Suppressor macrophage treated with lipopolysaccharide for 4 hours (primary cell): Measurements from ENCODE around the gene EDC4.

ENCODE experiments used
- DNase-seq: peaks from one replicate; pipeline ENCODE4 v3.0.0-alpha.2; 2020

The EDC4 gene

GRCh38 chr16:67915831-67916723, 43.2 kb downstream of the EDC4 start:
- no peak for DNase-seq

DNA sequence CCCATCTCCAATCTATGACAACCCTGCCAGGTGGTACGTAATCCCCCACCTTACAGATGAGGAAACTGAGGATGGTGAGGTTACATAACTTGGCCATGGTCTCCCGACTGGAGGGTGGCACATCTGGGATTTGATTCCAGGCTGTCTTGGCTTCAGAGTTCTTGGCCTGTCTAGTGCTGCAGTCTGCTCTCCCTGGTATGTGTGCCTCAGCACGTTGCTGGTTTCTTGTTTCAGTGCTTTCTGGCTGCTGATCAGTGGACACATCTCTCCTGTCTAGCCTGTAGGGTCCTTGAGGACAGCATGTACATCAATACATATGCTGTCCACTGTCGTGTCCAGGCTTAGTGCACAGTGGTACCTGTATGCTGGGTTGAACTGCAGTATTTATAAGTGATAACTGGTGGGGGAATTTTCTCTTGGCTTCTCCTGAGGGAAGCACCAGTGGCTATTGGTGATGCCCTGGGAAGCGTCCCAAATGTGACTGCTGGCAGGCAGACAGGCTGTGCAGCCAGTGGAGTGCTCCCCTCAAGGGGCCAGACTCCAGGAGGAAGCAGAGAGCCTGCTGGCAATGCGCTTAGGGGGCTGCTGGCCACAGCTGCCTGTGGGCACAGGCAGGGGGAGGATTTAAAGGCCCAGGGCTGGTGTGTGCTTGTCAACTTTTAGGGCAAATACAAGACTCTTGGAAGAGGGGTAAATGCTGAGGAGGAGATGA, 44.4 kb downstream of the EDC4 start:
- DNase-seq: no peak

GRCh38 chr16:67917852-67918236, 45.0 kb downstream of the EDC4 start:
- peak; percentile 67 for DNase-seq

DNA sequence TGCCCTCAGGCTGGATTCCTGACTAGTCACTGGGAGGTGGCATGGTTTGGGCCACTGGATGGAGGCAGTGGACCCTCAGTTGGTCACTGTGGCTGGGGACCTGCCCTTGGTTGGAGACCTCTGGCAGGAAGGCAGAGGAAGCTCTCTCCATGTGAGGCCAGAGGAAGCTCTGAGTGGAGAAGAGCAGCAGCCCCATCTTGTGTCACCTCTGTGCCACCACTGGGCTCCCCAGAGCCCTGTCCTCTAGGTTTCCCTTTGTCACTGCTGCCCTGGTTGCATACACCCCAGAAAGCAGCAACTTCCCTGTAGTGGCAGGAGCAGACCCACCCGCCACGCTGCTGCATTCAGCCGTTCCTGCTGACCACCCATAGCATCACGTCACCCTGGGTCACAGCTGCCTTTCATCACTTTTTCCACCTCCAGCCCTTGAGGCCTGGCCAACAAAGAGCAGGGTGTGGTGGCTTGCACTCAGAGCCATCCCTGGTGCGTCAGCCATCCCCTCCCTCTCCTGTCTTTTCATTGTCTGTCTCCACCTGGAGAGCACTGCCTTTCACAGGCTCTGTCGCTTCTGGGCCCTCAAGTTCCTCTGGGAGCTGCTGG, 46.9 kb downstream of the EDC4 start:
- DNase-seq: no peak

DNA sequence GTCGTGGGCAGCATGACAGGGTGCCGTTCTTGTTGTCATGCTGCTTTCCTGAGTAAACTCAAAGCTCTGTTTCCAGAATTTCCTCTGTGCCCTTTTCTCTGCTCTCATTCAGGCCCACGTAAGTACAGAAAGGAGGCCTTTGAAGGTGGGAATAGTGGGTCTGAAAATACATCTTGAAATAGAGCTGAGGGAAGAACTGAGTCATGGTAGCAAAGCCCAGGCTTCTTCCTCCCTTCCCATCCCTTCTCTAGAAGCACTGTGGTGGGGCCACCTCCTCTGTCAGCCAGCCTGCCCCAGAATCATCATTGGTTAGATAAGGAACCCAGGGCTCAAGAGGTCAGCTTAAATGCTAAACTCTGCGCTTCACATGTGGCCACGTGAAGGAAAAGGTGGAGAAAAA, 49.4 kb downstream of the EDC4 start:
- no peak for DNase-seq

DNA sequence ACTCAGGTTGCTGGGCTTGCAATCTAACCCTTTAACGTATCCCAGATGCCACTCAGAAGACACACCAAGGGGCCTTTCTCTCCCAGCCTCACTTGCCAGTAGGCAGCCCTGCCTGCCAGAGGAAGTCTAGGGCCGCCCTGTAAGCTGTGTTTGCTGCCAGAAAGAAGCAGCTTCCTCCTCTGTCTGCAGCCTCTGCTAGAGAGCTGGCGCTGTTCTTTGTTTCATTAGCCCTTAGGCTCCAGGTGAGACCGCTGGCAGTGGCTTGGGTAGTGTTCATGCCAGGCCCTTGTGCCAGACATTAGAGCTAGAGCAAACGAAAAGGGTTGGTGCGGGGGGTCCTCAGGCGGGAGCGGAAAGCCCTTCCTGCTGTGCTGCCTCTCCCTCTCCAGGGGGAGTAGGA, 49.9 kb downstream of the EDC4 start:
- no peak for DNase-seq

- no peak for DNase-seq
Measured at GRCh38 chr16:67923414-67924116, 50.7 kb downstream of the EDC4 start.

GRCh38 chr16:67924140-67924906, 51.5 kb downstream of the EDC4 start:
- DNase-seq: no peak

DNA sequence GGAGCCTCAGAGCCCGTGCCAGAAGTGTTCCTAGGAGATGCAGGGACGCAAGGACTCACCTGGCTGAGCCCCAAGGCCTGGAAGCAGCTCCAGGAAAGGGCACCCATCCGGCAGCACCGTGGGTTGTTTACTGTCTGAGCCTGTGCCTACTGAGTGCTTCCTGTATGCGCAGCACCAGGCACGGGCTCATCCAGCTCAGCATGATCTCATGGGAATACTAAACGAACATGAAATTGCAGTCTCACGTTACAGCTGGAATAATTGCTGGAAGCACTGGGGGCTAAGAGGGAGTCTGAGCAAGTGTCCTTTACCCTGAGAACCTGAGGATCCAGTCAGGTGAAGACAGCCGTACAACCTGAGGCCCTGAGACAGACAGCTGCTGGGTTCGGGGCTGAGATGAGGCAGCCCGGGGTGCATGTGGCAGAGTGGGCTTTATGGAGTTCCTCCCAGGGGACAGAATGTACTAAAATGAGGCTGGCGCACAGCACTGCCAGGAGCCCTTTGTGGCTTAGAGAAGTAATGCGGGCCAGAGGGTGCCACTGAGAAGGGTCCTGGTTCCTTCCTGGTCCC, 53.4 kb downstream of the EDC4 start:
- DNase-seq: no peak

DNA sequence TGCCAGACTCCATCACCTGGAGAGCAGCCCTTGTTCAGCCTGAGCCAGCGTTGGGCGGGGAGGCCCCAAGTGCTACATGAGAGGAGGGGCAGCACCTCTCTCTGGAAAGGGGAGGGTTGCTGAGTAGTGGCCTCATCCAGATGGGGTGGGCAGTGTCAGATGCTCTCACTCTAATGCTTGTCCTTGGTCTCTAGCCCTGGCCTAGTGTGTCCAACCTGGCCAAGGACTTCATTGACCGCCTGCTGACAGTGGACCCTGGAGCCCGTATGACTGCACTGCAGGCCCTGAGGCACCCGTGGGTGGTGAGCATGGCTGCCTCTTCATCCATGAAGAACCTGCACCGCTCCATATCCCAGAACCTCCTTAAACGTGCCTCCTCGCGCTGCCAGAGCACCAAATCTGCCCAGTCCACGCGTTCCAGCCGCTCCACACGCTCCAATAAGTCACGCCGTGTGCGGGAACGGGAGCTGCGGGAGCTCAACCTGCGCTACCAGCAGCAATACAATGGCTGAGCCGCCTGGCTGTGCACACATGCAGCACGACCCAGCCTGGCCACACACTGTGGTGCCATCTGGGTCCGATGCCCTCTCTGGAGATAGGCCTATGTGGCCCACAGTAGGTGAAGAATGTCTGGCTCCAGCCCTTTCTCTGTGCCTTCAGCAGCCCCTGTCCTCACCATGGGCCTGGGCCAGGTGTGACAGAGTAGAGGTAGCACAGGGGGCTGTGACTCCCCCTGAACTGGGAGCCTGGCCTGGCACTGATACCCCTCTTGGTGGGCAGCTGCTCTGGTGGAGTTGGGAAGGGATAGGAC, 54.5 kb downstream of the EDC4 start:
- DNase-seq: no peak

GRCh38 chr16:67928147-67928546, 55.3 kb downstream of the EDC4 start:
- no peak for DNase-seq

DNA sequence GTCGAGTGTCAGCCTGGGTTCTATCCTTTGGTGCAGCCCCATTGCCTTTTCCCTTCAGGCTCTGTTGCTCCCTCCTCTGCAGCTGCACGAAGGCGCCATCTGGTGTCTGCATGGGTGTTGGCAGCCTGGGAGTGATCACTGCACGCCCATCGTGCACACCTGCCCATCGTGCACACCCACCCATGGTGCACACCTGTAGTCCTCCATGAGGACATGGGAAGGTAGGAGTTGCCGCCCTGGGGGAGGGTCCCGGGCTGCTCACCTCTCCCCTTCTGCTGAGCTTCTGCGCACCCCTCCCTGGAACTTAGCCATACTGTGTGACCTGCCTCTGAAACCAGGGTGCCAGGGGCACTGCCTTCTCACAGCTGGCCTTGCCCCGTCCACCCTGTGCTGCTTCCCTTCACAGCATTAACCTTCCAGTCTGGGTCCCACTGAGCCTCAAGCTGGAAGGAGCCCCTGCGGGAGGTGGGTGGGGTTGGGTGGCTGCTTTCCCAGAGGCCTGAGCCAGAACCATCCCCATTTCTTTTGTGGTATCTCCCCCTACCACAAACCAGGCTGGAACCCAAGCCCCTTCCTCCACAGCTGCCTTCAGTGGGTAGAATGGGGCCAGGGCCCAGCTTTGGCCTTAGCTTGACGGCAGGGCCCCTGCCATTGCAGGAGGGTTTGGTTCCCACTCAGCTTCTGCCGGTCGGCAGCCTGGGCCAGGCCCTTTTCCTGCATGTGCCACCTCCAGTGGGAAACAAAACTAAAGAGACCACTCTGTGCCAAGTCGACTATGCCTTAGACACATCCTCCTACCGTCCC, 55.9 kb downstream of the EDC4 start:
- DNase-seq: peak; percentile 63

- no peak for DNase-seq
Measured at GRCh38 chr16:67930191-67930590, 57.3 kb downstream of the EDC4 start.

DNA sequence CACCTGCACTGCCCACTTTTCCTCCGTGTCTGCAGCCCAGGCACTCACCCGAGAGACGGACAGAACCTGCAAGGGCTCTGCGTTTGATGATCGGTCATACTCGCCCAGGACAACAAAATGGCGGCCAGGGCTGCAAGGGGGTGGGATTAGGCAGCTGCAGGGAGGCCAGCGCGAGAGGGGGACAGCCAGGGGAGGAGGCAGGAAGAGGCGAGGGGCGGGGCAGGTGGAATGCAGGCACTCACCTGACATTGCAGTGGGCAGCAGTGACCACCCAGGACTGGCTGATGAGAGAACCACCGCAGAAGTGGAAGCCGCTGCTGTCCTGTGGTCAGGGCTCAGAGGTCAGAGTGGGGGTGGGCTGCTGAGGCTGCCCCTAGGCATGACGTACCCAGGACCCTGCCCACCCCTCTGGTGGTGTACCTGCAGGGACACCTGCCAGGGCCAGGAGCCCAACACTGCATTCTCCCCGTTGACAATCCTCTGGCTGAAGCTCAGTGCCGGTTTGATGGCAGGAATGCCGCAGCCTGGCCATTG, 57.9 kb downstream of the EDC4 start:
- no peak for DNase-seq
